ES-I3 (cell line): ENCODE data around the gene HIVEP1.

Experiments
- H3K36me3 ChIP-seq: 2 replicates; pipeline ENCODE4 v1.6.1; 2013; ENCODE audit warnings: mild to moderate bottlenecking, low read length, control low read depth, moderate library complexity; ENCODE audit not compliant: insufficient read depth
- H3K4me1 ChIP-seq: 2 replicates; pipeline ENCODE4 v1.6.1; 2013; ENCODE audit warnings: mild to moderate bottlenecking, control low read depth, low read length; ENCODE audit not compliant: insufficient read depth
- H3K9ac ChIP-seq: 2 replicates; pipeline ENCODE4 v1.6.1; 2013; ENCODE audit warnings: low read depth, mild to moderate bottlenecking, low read length, moderate library complexity
- H3K9me3 ChIP-seq: 2 replicates; pipeline ENCODE4 v1.6.1; 2013; ENCODE audit warnings: mild to moderate bottlenecking, low read length, moderate library complexity; ENCODE audit not compliant: control insufficient read depth, insufficient read depth

HIVEP1 gene

DNA sequence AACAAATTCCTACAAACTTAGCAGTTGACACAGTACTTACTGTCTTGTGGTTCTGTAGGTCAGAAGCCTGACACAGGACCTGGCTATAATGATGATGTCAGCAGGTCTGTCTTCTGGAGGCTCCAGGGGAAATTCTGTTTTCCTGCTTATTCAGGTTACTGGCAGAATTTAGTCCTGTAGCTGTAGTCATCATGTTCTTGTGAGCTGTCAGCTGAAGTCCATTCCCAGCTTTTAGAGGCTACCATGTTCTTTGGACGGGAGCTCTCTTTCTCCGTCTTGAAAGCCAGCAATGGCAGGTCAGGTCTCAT, 99.2 kb downstream of the HIVEP1 start:
- Histone ChIP-seq H3K9ac (no peak overlapping the region), H3K9me3 (no peaks in the 10 kb centered on the region), H3K4me1 (peaks cover 8% of the 10 kb centered on the region; the same call in 1 of the 2 replicates), H3K36me3 (no peaks in the 10 kb centered on the region; the same call in 1 of the 2 replicates)

DNA sequence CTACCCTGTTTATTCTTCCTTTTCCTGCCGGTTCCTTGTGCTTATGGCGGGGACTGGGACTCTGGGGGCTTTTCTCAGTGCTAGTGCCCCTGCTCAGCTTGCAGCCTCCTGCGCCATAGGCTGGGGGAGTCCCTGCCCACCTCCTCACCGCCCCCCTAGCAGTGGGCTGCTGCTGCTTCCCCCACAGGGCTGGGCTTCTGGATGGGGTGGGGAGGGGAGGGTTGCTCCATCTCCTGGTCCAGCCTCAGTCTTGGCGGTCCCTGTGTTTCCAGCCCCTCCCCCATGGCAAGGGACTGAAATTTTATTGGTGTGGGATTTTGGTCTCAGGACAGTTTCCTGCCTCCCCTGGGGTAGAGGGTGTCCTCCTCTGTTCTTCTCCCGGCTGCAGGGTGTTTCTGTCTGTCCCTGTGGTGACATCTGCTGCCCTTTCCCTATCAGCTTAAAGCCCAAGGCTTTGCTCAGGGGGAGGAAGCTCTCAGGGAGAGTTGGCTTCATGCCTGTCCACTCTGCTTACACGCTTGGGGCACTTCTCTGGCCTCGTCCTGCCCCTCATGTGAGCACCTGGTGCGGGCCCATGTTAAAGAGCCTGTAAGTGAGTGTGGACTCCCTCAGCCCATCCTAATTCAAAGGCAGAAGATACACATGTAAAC, 100.6 kb downstream of the HIVEP1 start:
- Histone ChIP-seq H3K4me1 (peaks cover 8% of the 10 kb centered on the region; the same call in 1 of the 2 replicates), H3K36me3 (no peaks in the 10 kb centered on the region; the same call in 1 of the 2 replicates), H3K9me3 (no peaks in the 10 kb centered on the region), H3K9ac (no peak overlapping the region)

DNA sequence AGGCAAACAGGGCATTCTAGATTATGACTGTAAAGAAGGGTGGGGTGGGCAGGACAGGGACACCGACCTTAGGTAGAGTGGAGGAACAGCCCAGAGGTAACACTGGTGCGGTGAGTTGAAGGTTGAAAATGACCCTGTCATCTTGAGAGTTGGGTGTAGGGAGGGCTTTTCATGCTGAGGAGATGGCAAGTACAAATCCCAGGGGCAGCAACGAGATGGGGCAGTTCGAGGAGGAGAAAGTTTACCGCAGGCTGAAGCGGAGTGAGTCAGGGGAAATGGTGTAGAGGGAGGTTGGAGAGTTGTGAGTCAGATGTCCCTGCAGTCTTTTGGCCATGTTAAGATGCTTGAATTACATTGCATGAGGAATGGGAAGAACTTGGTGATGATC, 101.1 kb downstream of the HIVEP1 start:
- Histone ChIP-seq H3K36me3 (no peaks in the 10 kb centered on the region; the same call in 1 of the 2 replicates), H3K9ac (no peak overlapping the region), H3K4me1 (peaks cover 8% of the 10 kb centered on the region; the same call in 1 of the 2 replicates), H3K9me3 (no peaks in the 10 kb centered on the region)

DNA sequence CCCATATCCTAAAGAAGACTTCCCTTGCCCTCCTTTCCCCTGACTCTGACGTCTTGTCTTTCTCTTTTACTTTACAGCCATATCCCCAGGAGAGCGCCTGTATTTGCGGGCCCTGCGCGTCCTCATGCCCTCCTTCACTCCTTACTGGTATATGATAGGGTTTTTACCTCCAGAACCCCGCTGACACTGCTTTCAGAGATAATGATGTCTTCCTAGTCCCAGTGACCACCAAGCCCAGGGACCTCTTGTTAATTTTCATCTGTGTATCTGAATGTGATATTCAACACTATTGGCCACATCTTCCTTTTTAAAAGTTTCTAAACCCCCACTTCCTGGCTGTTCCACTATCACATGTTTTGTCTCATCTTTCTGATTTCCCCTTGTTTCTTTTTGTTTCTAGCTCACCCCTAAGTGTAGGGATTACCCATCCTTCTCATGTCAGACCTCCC, 102.0 kb downstream of the HIVEP1 start:
- Histone ChIP-seq H3K4me1 (peaks cover 12% of the 10 kb centered on the region; the same call in 1 of the 2 replicates), H3K9ac (no peak overlapping the region), H3K9me3 (no peaks in the 10 kb centered on the region), H3K36me3 (no peaks in the 10 kb centered on the region; the same call in 1 of the 2 replicates)

DNA sequence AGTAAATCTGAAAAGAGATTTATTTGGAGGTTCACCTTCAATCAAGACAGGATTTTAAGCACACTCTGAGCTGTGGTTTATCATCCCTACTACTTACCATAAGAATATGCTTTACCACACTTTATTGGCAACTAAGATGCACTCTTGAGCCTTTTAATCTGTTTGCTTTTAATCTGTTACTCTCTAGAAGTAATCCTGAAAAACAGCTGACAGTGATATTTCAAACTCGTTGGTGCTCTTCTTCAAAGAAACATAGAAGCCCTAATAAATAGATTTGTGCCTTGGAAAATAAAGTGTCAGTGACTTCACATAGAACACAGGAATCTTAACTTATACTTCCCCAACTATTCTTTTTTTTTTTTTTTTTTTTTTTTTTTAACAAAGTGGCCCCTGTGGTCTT, 102.9 kb downstream of the HIVEP1 start:
- Histone ChIP-seq H3K36me3 (no peaks in the 10 kb centered on the region; the same call in 1 of the 2 replicates), H3K4me1 (peaks cover 13% of the 10 kb centered on the region; the same call in 1 of the 2 replicates), H3K9me3 (no peaks in the 10 kb centered on the region), H3K9ac (no peak overlapping the region)

DNA sequence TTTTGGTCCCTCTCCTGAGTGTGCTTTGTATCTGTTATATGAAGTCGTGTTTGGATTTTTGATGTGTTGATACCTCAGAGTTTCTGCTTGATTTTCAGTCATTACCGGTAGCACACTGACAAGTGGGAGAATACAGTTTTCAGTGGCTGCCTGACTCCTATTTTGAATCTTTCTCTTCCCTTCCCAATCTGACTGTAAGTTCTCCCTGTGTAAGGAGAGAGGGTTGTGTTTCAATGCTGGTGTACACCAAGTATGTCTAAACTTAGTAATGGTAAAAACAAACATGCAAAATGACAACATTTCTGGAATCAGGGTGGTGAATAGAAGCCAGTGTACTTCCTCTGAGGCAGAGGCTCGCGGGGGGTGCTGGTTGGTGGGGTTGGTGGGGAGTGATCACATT, 103.4 kb downstream of the HIVEP1 start:
- H3K4me1 ChIP-seq: peaks cover 13% of the 10 kb centered on the region; the same call in 1 of the 2 replicates
- H3K9ac ChIP-seq: no peak overlapping the region
- peaks cover 3% of the 10 kb centered on the region for H3K36me3 ChIP-seq
- H3K9me3 ChIP-seq: no peaks in the 10 kb centered on the region

DNA sequence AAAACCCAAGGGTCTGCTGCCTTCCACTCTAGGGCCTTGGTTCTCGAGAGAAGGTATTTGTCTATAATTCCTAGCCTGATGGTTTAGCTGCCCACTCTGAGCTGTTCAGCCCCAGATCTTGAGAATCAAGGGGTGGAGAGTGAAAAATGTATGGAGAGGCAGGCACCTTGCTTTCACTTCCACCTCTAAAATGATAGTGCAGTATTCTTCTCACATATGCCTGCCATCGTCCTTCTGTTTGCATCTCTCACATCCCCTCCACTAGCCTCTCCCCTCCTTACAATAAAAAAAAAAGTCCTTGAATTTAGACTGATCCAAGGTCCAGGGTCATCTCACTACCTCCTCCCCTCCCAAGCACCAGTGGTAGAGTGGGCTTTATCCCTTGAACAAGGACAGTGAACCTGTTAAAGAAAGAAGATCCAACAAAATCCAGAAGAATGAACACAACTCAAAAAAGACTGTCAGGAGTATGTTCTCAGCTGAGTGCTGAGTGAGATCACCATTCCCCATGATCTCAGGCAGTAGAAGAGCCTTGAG, 104.2 kb downstream of the HIVEP1 start:
- H3K4me1 ChIP-seq: peaks cover 9% of the 10 kb centered on the region; the same call in 1 of the 2 replicates
- H3K9me3 ChIP-seq: no peaks in the 10 kb centered on the region
- peaks cover 10% of the 10 kb centered on the region for H3K36me3 ChIP-seq
- H3K9ac ChIP-seq: no peak overlapping the region

DNA sequence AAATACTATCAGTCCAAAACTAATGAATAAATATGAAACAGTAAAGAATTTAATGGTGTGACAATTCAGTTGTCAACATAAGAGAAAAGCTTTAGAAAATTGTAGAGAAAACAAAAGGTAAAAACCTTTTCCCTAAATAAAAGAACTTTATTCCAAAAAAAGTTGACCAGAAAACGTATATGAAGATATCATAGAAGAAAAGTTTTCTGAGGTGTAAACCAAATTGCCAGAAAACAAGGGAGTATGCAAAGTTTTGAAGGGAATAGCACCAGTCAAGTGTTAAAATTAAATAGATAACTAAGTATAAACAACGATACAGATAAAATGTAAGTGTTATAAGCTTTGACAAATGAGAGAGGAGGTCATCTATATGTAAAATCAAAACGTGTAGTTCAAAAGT, 104.9 kb downstream of the HIVEP1 start:
- no peaks in the 10 kb centered on the region for H3K9me3 ChIP-seq
- H3K4me1 ChIP-seq: peaks cover 4% of the 10 kb centered on the region; the same call in 1 of the 2 replicates
- H3K9ac ChIP-seq: no peak overlapping the region
- H3K36me3 ChIP-seq: peaks cover 11% of the 10 kb centered on the region

DNA sequence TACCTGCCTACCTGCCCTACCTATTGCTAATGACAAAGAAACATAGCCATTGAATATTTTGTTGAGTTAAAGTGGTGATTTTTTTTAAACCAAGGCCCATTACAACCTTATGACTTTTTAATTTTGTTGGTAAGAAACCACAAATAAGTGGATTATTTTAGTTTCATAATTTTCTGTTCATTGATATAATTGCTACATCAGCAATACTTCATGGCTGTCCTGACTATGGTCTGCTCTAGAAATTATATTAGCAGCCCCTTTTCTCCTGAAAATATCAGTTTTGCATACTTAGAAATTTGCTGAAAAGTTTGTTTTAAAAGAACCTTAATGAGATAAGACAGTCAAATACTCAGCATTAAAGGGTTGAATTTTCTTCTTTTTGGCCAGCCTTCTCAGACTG, 106.5 kb downstream of the HIVEP1 start:
- peaks cover 20% of the 10 kb centered on the region for H3K36me3 ChIP-seq
- H3K4me1 ChIP-seq: peaks cover 4% of the 10 kb centered on the region; the same call in 1 of the 2 replicates
- no peak overlapping the region for H3K9ac ChIP-seq
- H3K9me3 ChIP-seq: no peaks in the 10 kb centered on the region

DNA sequence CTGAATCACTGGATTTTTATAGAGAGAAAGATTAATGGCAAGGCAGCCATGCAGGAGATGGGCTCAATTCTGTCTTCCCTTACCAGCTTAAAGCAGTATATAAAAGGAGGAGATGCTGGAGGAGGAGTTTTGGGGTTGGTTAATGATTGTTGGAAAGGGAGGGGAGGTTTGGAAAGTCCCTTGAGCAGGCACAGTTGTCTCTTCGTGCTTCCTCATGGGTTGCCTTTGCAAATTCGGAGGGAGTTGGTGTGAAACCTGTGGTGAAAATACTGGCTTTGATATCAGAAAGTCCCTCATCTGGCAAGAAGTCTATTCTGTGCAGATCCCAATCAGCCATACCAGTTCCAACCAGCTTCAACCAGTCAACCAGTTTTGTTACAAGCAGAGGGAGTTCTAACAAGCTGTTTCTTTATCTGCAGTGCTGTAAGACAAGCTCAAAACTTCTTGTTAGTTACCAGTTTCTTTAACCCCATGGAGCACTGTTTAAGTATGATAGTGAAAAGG, 107.0 kb downstream of the HIVEP1 start:
- peaks cover 4% of the 10 kb centered on the region; the same call in 1 of the 2 replicates for H3K4me1 ChIP-seq
- H3K9ac ChIP-seq: no peak overlapping the region
- H3K36me3 ChIP-seq: peaks cover 20% of the 10 kb centered on the region
- no peaks in the 10 kb centered on the region for H3K9me3 ChIP-seq

DNA sequence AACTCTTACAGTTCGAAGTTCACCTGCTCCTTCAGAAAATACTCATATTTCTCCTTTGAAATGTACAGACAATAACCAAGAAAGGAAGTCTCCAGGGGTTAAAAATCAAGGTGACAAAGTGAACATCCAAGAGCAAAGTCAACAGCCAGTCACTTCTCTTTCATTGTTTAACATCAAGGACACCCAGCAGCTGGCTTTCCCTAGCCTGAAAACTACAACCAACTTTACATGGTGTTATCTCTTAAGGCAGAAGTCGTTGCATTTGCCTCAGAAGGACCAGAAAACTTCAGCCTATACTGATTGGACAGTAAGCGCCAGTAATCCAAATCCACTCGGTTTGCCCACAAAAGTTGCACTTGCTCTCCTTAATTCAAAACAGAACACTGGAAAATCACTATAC, 113.3 kb downstream of the HIVEP1 start:
- Histone ChIP-seq H3K9ac (no peak overlapping the region), H3K4me1 (no peaks in the 10 kb centered on the region), H3K36me3 (peaks cover 18% of the 10 kb centered on the region), H3K9me3 (no peaks in the 10 kb centered on the region)

DNA sequence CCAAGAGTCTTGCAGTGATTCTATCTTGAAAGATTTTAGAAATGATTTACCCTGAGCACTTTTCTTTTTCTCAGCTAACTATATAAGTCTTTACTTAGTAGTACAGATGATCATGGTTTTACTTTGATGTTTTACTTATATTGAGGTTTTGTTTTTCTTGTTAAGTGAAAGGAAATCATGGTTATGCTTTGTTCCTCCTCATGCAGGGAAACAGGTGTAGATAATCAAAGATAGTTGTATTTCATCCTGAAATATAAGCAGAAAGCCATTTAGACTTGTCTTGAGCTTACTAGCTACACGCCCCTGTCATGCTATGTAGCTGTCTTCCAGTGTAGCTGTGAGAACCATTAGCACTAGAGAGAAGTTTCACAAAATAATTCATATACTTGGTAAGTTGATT, 113.9 kb downstream of the HIVEP1 start:
- Histone ChIP-seq H3K36me3 (peaks cover 12% of the 10 kb centered on the region), H3K9me3 (no peaks in the 10 kb centered on the region), H3K9ac (no peak overlapping the region), H3K4me1 (no peaks in the 10 kb centered on the region)

DNA sequence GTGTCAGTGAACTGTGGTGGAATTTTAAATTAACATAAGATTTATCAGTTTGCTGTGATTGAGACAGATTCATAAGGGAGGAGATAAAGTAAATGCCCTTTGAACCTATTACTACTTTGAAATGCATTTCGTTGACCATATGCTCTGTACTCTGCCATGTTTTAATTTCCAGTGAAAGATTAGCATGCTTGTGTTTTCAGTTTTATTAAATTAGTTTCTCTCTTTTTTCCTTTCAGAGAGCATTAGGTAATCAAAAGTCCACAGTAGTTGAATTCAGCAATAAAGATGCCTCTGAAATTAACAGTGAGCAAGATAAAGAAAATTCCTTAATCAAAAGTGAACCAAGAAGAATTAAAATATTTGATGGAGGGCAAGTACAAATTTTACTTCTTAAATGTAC, 117.4 kb downstream of the HIVEP1 start:
- Histone ChIP-seq H3K36me3 (no peaks in the 10 kb centered on the region; the same call in 1 of the 2 replicates), H3K4me1 (no peaks in the 10 kb centered on the region), H3K9me3 (no peaks in the 10 kb centered on the region), H3K9ac (no peak overlapping the region)

DNA sequence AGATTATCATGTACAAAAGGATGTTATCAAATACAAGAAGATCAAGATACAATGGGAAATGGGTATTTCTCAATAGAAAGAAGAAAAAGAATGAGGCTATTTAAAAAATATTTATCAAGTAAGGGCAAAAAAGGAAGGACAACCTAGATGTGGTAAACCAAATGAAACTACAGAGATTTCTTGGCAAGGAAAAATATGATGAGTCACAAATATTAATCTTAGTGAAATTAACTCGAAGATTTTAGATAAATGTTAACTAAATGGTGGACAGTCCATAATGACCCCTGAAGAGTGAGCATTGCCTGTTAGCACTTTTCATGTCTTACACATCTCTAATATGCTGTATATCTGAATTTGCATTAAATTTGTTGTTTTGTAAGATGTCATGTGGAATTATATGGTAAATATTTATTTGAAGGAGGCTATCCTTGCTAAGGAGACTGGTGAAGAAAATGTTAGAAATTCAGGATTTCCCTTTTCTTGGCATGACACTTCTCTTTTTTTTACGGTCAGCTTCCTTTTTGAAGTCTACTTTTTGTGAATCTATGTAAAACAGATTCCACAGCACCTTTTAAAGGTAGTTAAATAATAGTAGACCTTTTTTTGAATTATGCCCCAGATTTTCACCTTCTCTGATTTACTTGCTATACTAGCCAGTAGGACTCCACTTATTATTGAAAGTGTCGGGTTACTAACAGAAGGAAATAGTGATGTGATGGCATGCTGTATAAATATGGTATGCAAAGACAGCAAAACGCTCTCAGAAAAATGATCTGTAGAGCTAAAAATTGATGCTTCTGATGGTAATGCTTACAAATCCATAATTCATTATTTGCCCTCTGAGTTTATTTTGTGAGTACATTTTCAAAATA, 120.5 kb downstream of the HIVEP1 start:
- 0 out of 2 replicates have a peak, but pooled peaks cover 4% of the 10 kb centered on the region for H3K9me3 ChIP-seq
- H3K4me1 ChIP-seq: no peaks in the 10 kb centered on the region
- H3K9ac ChIP-seq: no peak overlapping the region
- no peaks in the 10 kb centered on the region for H3K36me3 ChIP-seq
